PC-3 (cell line): ENCODE measurements around the gene FRMPD1. TPM values are rescaled to one million over a fixed set of nuclear protein-coding genes. Genes with fewer than 3 reads are reported as not detected.

Experiments used
- ATAC-seq: fragments of 200-7000 bp; cut with Tn5 transposase; 2 replicates; pipeline ENCODE4 v1.9.1; 2020; ENCODE audit warnings: mild to moderate bottlenecking, moderate library complexity
- BruUV-seq: library from RNA; stranded (reverse); fragments of 400-500 nt; replicated peaks from 2 replicates; lab custom pipeline; 2021; lab: Mats Ljungman, UMichigan
- CTCF ChIA-PET: fragments of 300-600 bp; sonication (Branson Sonifier 250); formaldehyde crosslinking; loops from one replicate; lab custom pipeline; 2022; ENCODE audit warnings: antibody characterized with exemption; lab: Charles Lee
- POLR2A ChIA-PET: fragments of 300-600 bp; sonication (Branson Sonifier 250); formaldehyde crosslinking; loops from one replicate; lab custom pipeline; 2022; ENCODE audit warnings: antibody characterized with exemption; ENCODE audit not compliant: unreplicated experiment; lab: Charles Lee
- DNase-seq: peaks from one replicate; pipeline ENCODE4 v3.0.0-alpha.2; 2015
- H2AFZ ChIP-seq: fragments of 300-600 bp; sonication (generic); 2 replicates; pipeline ENCODE4 v1.6.0; 2016; ENCODE audit warnings: antibody characterized with exemption, low read length
- H3F3A ChIP-seq: fragments of 300-600 bp; sonication (generic); one replicate; pipeline ENCODE4 v1.6.0; 2017; ENCODE audit warnings: antibody characterized with exemption, low read length, control low read depth, mild to moderate bottlenecking; ENCODE audit not compliant: unreplicated experiment
- H3K27ac ChIP-seq: fragments of 300-600 bp; sonication (generic); 2 replicates; pipeline ENCODE4 v1.5.1; 2016; ENCODE audit warnings: mild to moderate bottlenecking, low read length
- H3K27me3 ChIP-seq: fragments of 300-600 bp; sonication (generic); 2 replicates; pipeline ENCODE4 v1.6.1; 2016; ENCODE audit warnings: low read length, mixed read lengths
- H3K36me3 ChIP-seq: fragments of 300-600 bp; sonication (generic); 2 replicates; pipeline ENCODE4 v1.6.1; 2016; ENCODE audit warnings: low read depth, mixed run types, low read length, mixed read lengths
- H3K4me1 ChIP-seq: fragments of 300-600 bp; sonication (generic); 2 replicates; pipeline ENCODE4 v1.5.1; 2016; ENCODE audit warnings: low read length; ENCODE audit not compliant: insufficient read depth
- H3K4me2 ChIP-seq: fragments of 300-600 bp; sonication (generic); 2 replicates; pipeline ENCODE4 v1.6.0; 2016; ENCODE audit warnings: low read length
- H3K4me3 ChIP-seq: fragments of 300-600 bp; sonication (generic); 2 replicates; pipeline ENCODE4 v1.5.1; 2016; ENCODE audit warnings: mild to moderate bottlenecking, low read length, mixed read lengths
- H3K79me2 ChIP-seq: fragments of 300-600 bp; sonication (generic); 2 replicates; pipeline ENCODE4 v1.6.1; 2017; ENCODE audit warnings: low read length, mixed read lengths
- H3K9ac ChIP-seq: fragments of 300-600 bp; sonication (generic); 2 replicates; pipeline ENCODE4 v1.6.0; 2016; ENCODE audit warnings: mild to moderate bottlenecking, low read length
- H3K9me2 ChIP-seq: fragments of 300-600 bp; sonication (generic); replicated peaks from 2 replicates; pipeline ENCODE4 v1.6.1; 2016; ENCODE audit warnings: mixed run types, low read length, mixed read lengths
- H3K9me3 ChIP-seq: fragments of 300-600 bp; sonication (generic); 2 replicates; pipeline ENCODE4 v1.6.1; 2016; ENCODE audit warnings: low read length, mixed read lengths
- H4K20me1 ChIP-seq: fragments of 300-600 bp; sonication (generic); 2 replicates; pipeline ENCODE4 v1.6.1; 2016; ENCODE audit warnings: low read length, mixed read lengths
- CTCF ChIP-seq: fragments of 300-600 bp; sonication (generic); conservative IDR thresholded peaks from 2 replicates; pipeline ENCODE4 v1.5.1; 2017; ENCODE audit warnings: antibody characterized with exemption, low read depth, mild to moderate bottlenecking, low read length
- EZH2 ChIP-seq: fragments of 300-600 bp; sonication (generic); IDR thresholded peaks from one replicate; pipeline ENCODE4 v1.6.1; 2017; ENCODE audit warnings: antibody characterized with exemption, mild to moderate bottlenecking, low read length; ENCODE audit not compliant: unreplicated experiment
- EZH2phosphoT487 ChIP-seq: fragments of 300-600 bp; sonication (generic); IDR thresholded peaks from 2 replicates; pipeline ENCODE4 v1.6.1; 2018; ENCODE audit warnings: mild to moderate bottlenecking, antibody characterized with exemption, low read length, borderline replicate concordance
- intact Hi-C: fragments of 100-400 bp; cut with micrococcal nuclease; formaldehyde crosslinking; loops from 2 replicates; pipeline ENCODE4 v1.9.0; 2023
- total RNA-seq: library from RNA; depleted of rRNA; stranded (reverse); fragments of >200 nt; gene quantifications from 2 replicates; pipeline ENCODE4 v1.2.3, GENCODE V29; 2014

FRMPD1 gene
- total RNA-seq, 1 experiment from 2014 or later: not detected

- H3K4me2 ChIP-seq: no peak overlapping the region
- H3K27me3 ChIP-seq: peaks cover 41% of the 10 kb centered on the region
- ChIA-PET POLR2A (no interaction called here), CTCF (no interaction called here)
- H3K9me2 ChIP-seq: no peaks in the 10 kb centered on the region
- no peak overlapping the region for H3K27ac ChIP-seq
- intact Hi-C loops: no loop called here
- TF ChIP-seq EZH2 (no peak), CTCF (no peak), EZH2phosphoT487 (no peak)
- no peaks in the 10 kb centered on the region for H3K36me3 ChIP-seq
- H3K9me3 ChIP-seq: no peaks in the 10 kb centered on the region
- DNase-seq (no peak), ATAC-seq (no peak)
- H3F3A ChIP-seq: no peaks in the 10 kb centered on the region
- H3K4me3 ChIP-seq: no peak overlapping the region
- H2AFZ ChIP-seq: no peak overlapping the region
- H3K79me2 ChIP-seq: no peaks in the 10 kb centered on the region
- H3K4me1 ChIP-seq: no peaks in the 10 kb centered on the region
- no peak overlapping the region for H3K9ac ChIP-seq
- H4K20me1 ChIP-seq: no peaks in the 10 kb centered on the region
- no TSS peak for BruUV-seq
These were observed 33.0 kb downstream of the FRMPD1 start for GRCh38 chr9:37683531-37684371.

DNA sequence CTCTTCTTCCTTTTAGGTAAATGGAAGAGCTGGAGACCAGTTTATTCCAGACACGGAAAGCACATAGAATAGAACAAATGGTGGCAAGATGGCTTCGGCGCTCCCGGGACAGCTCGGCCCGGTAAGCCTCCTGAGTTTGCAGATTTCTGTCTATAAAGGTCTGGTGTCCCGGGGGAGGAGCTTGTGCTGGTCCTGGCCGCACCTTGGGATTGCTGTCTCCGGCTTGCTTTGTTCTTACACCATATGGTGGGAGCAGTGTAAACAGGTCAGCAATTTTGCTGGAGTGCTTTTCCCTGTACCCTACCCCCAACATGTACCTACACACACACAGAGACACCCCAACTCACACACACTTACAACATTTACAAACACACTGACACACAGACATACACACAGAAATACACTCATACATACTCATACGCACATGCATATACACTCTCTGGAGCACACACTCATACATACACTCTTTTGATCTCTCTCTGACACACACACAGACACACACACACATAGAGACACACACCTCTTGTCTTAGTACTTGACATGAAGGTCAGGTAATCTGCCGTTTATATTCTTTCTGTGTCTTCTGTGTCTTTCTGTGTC is 42.0 kb downstream of the FRMPD1 start:
- DNase-seq (no peak), ATAC-seq (no peak)
- H2AFZ ChIP-seq: no peak overlapping the region
- H3K36me3 ChIP-seq: no peaks in the 10 kb centered on the region
- H3K9me3 ChIP-seq: no peaks in the 10 kb centered on the region
- CTCF ChIA-PET: no interaction called here
- TF ChIP-seq CTCF (no peak), EZH2phosphoT487 (no peak), EZH2 (no peak)
- no peaks in the 10 kb centered on the region for H3K79me2 ChIP-seq
- H3K9me2 ChIP-seq: no peaks in the 10 kb centered on the region
- no peak overlapping the region for H3K27ac ChIP-seq
- intact Hi-C loops: no loop called here
- H3F3A ChIP-seq: no peaks in the 10 kb centered on the region
- H3K4me1 ChIP-seq: no peaks in the 10 kb centered on the region
- H4K20me1 ChIP-seq: no peaks in the 10 kb centered on the region
- H3K27me3 ChIP-seq: peaks cover 41% of the 10 kb centered on the region
- no peak overlapping the region for H3K9ac ChIP-seq
- POLR2A ChIA-PET: no interaction called here
- no peak overlapping the region for H3K4me3 ChIP-seq
- H3K4me2 ChIP-seq: no peak overlapping the region
- BruUV-seq: no TSS peak

DNA sequence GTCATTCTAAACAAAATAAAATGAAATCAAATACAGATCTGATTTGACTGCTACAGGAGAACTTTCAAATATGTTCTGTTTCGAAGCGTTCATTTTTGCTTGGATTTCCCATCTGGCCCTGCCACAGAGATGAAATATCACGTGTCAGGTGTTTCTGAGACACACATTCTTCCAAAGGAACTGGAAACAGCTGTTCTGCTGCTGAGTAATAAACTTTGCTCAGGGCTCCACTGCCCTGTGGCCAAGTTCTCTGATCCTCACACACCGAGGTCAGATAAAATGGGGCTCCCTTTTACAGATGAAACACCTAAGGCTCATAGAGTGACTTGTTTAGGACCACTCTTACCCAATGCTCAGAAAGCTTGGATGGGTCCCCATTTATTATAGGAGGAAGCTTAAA is 42.5 kb downstream of the FRMPD1 start:
- H3K4me3 ChIP-seq: no peak overlapping the region
- intact Hi-C loops: no loop called here
- no peaks in the 10 kb centered on the region for H3K4me1 ChIP-seq
- H3K27ac ChIP-seq: no peak overlapping the region
- no peaks in the 10 kb centered on the region for H3F3A ChIP-seq
- no peak overlapping the region for H2AFZ ChIP-seq
- ChIA-PET CTCF (no interaction called here), POLR2A (no interaction called here)
- H4K20me1 ChIP-seq: no peaks in the 10 kb centered on the region
- H3K9me3 ChIP-seq: no peaks in the 10 kb centered on the region
- H3K9ac ChIP-seq: no peak overlapping the region
- no peak for DNase-seq
- peaks cover 41% of the 10 kb centered on the region for H3K27me3 ChIP-seq
- no peaks in the 10 kb centered on the region for H3K9me2 ChIP-seq
- TF ChIP-seq EZH2phosphoT487 (no peak), CTCF (no peak), EZH2 (no peak)
- H3K4me2 ChIP-seq: no peak overlapping the region
- H3K36me3 ChIP-seq: no peaks in the 10 kb centered on the region
- no TSS peak for BruUV-seq
- H3K79me2 ChIP-seq: no peaks in the 10 kb centered on the region
- ATAC-seq: no peak
